HL-60 (cell line): ENCODE results near the gene TCTN1.

Source experiments
- DNase-seq, 2 experiments: peaks; one replicate each; pipeline ENCODE4 v3.0.0-alpha.2; 2010 to 2020; ENCODE audit warnings: low read depth in 1 of 2, low spot score in 1 of 2
- H3K27ac ChIP-seq: fragments of 250-450 bp; sonication (Bioruptor Pico); replicated peaks from 2 replicates; pipeline ENCODE4 v1.5.1; 2020; ENCODE audit warnings: mild to moderate bottlenecking, moderate library complexity
- H3K27me3 ChIP-seq: fragments of 250-450 bp; sonication (Bioruptor Pico); 2 replicates; pipeline ENCODE4 v1.5.1; 2021; ENCODE audit warnings: mild to moderate bottlenecking, moderate library complexity; ENCODE audit not compliant: insufficient read depth, poor library complexity, severe bottlenecking
- H3K4me3 ChIP-seq: replicated peaks from 2 replicates; pipeline ENCODE4 v1.5.1; 2011; ENCODE audit warnings: mild to moderate bottlenecking, control low read depth, low read length; ENCODE audit not compliant: insufficient read depth
- GABPA ChIP-seq: IDR thresholded peaks from 2 replicates; pipeline ENCODE4 v1.6.1; 2012; ENCODE audit warnings: low read depth
- POLR2AphosphoS5 ChIP-seq: IDR thresholded peaks from 2 replicates; pipeline ENCODE4 v1.6.1; 2012; ENCODE audit warnings: low read depth
- SPI1 ChIP-seq: IDR thresholded peaks from 2 replicates; pipeline ENCODE4 v1.6.1; 2012; ENCODE audit warnings: low read depth, mild to moderate bottlenecking, borderline replicate concordance
- TF ChIP-seq, protein P1 (sequence below): IDR thresholded peaks from 2 replicates; pipeline ENCODE4 v1.6.1; 2012; ENCODE audit warnings: low read depth; ENCODE audit not compliant: insufficient replicate concordance
- TF ChIP-seq, protein P2 (sequence below): IDR thresholded peaks from one replicate; pipeline ENCODE4 v1.5.1; 2011; ENCODE audit warnings: low read length, control low read depth, inconsistent platforms; ENCODE audit not compliant: insufficient read depth

Gene TCTN1

DNA sequence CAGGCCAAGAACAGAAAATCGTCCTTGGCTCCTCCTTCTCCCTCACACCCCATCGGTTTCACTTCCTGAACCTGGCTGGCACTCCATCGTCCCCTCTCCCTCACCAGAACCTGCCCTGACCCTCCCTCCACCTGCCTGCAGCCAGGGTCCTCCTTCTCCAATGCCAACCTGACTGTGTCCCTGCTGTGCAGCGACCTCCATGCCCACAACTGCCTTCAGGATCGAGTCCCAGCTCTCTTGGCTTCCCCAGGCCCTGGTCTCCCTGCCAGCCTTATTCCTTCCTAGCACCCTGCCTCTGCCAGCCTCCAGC lies 55.2 kb downstream of the TCTN1 start:
- Histone ChIP-seq H3K4me3 (no peak overlapping the region), H3K27ac (no peak overlapping the region), H3K27me3 (no peaks in the 10 kb centered on the region)
- no peak for DNase-seq
- TF ChIP-seq SPI1 (no peak), GABPA (no peak), POLR2AphosphoS5 (no peak)
- TF ChIP-seq, protein P1, sequence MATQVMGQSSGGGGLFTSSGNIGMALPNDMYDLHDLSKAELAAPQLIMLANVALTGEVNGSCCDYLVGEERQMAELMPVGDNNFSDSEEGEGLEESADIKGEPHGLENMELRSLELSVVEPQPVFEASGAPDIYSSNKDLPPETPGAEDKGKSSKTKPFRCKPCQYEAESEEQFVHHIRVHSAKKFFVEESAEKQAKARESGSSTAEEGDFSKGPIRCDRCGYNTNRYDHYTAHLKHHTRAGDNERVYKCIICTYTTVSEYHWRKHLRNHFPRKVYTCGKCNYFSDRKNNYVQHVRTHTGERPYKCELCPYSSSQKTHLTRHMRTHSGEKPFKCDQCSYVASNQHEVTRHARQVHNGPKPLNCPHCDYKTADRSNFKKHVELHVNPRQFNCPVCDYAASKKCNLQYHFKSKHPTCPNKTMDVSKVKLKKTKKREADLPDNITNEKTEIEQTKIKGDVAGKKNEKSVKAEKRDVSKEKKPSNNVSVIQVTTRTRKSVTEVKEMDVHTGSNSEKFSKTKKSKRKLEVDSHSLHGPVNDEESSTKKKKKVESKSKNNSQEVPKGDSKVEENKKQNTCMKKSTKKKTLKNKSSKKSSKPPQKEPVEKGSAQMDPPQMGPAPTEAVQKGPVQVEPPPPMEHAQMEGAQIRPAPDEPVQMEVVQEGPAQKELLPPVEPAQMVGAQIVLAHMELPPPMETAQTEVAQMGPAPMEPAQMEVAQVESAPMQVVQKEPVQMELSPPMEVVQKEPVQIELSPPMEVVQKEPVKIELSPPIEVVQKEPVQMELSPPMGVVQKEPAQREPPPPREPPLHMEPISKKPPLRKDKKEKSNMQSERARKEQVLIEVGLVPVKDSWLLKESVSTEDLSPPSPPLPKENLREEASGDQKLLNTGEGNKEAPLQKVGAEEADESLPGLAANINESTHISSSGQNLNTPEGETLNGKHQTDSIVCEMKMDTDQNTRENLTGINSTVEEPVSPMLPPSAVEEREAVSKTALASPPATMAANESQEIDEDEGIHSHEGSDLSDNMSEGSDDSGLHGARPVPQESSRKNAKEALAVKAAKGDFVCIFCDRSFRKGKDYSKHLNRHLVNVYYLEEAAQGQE, result no peak
- TF ChIP-seq, protein P2, sequence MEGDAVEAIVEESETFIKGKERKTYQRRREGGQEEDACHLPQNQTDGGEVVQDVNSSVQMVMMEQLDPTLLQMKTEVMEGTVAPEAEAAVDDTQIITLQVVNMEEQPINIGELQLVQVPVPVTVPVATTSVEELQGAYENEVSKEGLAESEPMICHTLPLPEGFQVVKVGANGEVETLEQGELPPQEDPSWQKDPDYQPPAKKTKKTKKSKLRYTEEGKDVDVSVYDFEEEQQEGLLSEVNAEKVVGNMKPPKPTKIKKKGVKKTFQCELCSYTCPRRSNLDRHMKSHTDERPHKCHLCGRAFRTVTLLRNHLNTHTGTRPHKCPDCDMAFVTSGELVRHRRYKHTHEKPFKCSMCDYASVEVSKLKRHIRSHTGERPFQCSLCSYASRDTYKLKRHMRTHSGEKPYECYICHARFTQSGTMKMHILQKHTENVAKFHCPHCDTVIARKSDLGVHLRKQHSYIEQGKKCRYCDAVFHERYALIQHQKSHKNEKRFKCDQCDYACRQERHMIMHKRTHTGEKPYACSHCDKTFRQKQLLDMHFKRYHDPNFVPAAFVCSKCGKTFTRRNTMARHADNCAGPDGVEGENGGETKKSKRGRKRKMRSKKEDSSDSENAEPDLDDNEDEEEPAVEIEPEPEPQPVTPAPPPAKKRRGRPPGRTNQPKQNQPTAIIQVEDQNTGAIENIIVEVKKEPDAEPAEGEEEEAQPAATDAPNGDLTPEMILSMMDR, result no peak

DNA sequence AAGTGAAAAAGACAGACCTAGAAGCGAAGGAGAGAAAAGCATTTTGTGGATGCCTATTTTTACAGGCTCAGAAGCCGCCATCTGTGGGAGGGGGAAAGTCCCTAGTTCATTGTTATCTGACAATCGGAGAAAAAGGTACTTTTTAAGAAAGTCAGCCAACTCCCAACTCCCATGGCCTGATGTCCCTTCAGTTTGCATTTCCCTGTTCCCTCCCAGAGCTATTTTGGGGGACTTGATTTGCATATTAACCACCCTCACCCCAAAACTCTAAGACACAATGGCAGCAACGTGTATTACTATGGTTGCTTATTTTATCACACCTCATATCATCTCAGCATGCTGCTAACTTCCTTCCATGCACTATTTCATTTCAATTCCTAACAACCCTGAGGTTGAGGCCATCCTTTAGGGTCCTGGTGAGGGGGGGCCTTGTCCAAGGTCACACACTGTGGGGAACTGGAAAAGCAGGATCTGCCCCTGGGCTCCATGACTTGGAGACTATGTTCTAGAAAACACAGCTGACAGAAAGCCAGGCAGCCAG lies 56.3 kb downstream of the TCTN1 start:
- TF ChIP-seq, protein P2, result no peak
- TF ChIP-seq, protein P1, result no peak
- no peak overlapping the region for H3K27ac ChIP-seq
- no peaks in the 10 kb centered on the region for H3K27me3 ChIP-seq
- H3K4me3 ChIP-seq, result no peak overlapping the region
- DNase-seq, result no peak

DNA sequence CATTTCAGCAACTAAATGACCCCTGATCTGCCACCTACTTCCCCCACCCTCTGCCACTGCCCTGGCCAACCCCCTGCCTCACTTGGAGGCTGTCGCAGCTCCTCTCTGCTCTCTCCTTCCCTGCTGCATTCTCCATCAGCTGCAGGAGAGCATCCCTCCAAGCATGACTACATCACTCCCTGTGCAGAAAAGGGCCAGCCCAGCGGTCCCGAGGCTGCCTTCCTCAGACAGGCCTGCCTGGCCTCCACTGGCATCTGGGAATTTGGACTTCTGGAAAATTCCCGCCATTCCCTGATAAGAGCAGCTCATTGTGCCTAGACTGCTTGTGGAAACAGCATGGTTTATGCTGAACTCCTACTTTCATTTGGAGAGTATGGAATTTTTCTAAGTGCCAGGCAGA lies 62.2 kb downstream of the TCTN1 start:
- H3K27ac ChIP-seq, result no peak overlapping the region
- TF ChIP-seq POLR2AphosphoS5 (no peak), GABPA (no peak), SPI1 (no peak)
- TF ChIP-seq, protein P2, result no peak
- TF ChIP-seq, protein P1, result no peak
- no peak overlapping the region for H3K4me3 ChIP-seq
- DNase-seq, result no peak
- H3K27me3 ChIP-seq, result no peaks in the 10 kb centered on the region
